ENCODE measurements around the gene MRPS7.

- no peak for TF ChIP-seq CTCF (conservative IDR thresholded peaks at IDR 0.05 in 1 of 2, IDR thresholded peaks at IDR 0.05 in 1 of 2; ENCODE audit: extremely low read depth in 1 of 2, insufficient read depth in 1 of 2, low read depth in 1 of 2, low read length in 2 of 2)
- TF ChIP-seq EZH2 (IDR thresholded peaks at IDR 0.05; ENCODE audit: borderline replicate concordance, low read length) = no peak
These were observed 20.6 kb upstream of the MRPS7 start for GRCh38 chr17:75241143-75241430.
